G401 (cell line): ENCODE measurements around the gene MIX23. TPM values are rescaled to one million over a fixed set of nuclear protein-coding genes. Genes with fewer than 3 reads are reported as not detected.
A peak's percentile ranks its signal among the peaks of the same experiment; 100 is the strongest.
"Not testable (repeated sequence)": the region's sequence is repeated elsewhere in the genome, so short reads cannot be mapped to it uniquely, and the experiment has no call there.

Experiments used
- DNase-seq: peaks from one replicate; pipeline ENCODE4 v3.0.0-alpha.2; 2015; ENCODE audit warnings: low spot score
- in situ Hi-C: cut with HindIII; loops from 2 replicates; pipeline ENCODE4 v1.10.0; 2016; ENCODE audit warnings: low sequenced_read_pairs, mixed read lengths
- total RNA-seq: library from RNA; depleted of rRNA; stranded (reverse); fragments of >200 nt; shearing (Covaris generic); gene quantifications from 2 replicates; pipeline ENCODE4 v1.2.3, GENCODE V29; 2014

The MIX23 gene
- total RNA-seq, 1 experiment from 2014 or later = 93.7 TPM

GRCh38 chr3:122395582-122395981, 12.6 kb upstream of the MIX23 start:
- in situ Hi-C loops = no loop called here

GRCh38 chr3:122394173-122394572, 11.1 kb upstream of the MIX23 start:
- no peak for DNase-seq
- in situ Hi-C loops = no loop called here

More at GRCh38 chr3:122395582-122395981, 12.6 kb upstream of the MIX23 start:
- DNase-seq = no peak

- in situ Hi-C loops = no loop called here
Observed at GRCh38 chr3:122392868-122393844, 10.1 kb upstream of the MIX23 start.

GRCh38 chr3:122391681-122392446, 8.8 kb upstream of the MIX23 start:
- DNase-seq = no peak
- in situ Hi-C loops = no loop called here

More at GRCh38 chr3:122392868-122393844, 10.1 kb upstream of the MIX23 start:
- peak; percentile 65 for DNase-seq

GRCh38 chr3:122390665-122391064, 7.6 kb upstream of the MIX23 start:
- no peak for DNase-seq
- in situ Hi-C loops = no loop called here

GRCh38 chr3:122389892-122390291, 6.9 kb upstream of the MIX23 start:
- in situ Hi-C loops = no loop called here
- no peak for DNase-seq

GRCh38 chr3:122389197-122389596, 6.2 kb upstream of the MIX23 start:
- no peak for DNase-seq
- in situ Hi-C loops = no loop called here

GRCh38 chr3:122387709-122388108, 4.7 kb upstream of the MIX23 start:
- no peak for DNase-seq
- in situ Hi-C loops = no loop called here

GRCh38 chr3:122383771-122384697, 1.0 kb upstream of the MIX23 start, which contains the start of gene FAM162A:
Gene FAM162A (plus strand): TSS chr3:122384182. CDS start chr3:122384266, 84 bp downstream.
- DNase-seq = peak; percentile 95
- in situ Hi-C loops = no loop called here

GRCh38 chr3:122377975-122378374, 5.1 kb downstream of the MIX23 start:
- in situ Hi-C loops = no loop called here
- no peak for DNase-seq

- no peak for DNase-seq
- in situ Hi-C loops = no loop called here
Observed at GRCh38 chr3:122374034-122374433, 9.0 kb downstream of the MIX23 start.

GRCh38 chr3:122366379-122366749, 16.7 kb downstream of the MIX23 start:
- no peak for DNase-seq
- in situ Hi-C loops = no loop called here

GRCh38 chr3:122365582-122366378, 17.3 kb downstream of the MIX23 start:
- DNase-seq, in situ Hi-C loops: not testable (repeated sequence)

GRCh38 chr3:122365073-122365472, 18.0 kb downstream of the MIX23 start:
- no peak for DNase-seq
- in situ Hi-C loops = no loop called here

- no peak for DNase-seq
- in situ Hi-C loops = no loop called here
Observed at GRCh38 chr3:122364490-122364889, 18.5 kb downstream of the MIX23 start.

GRCh38 chr3:122362026-122362425, 21.0 kb downstream of the MIX23 start:
- in situ Hi-C loops = no loop called here

GRCh38 chr3:122358703-122359032, 24.4 kb downstream of the MIX23 start:
- DNase-seq = no peak
- in situ Hi-C loops = no loop called here

More at GRCh38 chr3:122362026-122362425, 21.0 kb downstream of the MIX23 start:
- no peak for DNase-seq
